HepG2 (cell line): ENCODE results near the gene TM9SF2. TPM values are rescaled to one million over a fixed set of nuclear protein-coding genes. Genes with fewer than 3 reads are reported as not detected.

Experiments used
- ATF2 ChIP-seq: sonication (generic); formaldehyde crosslinking; IDR thresholded peaks from 2 replicates; pipeline ENCODE4 v1.4.0; 2020; ENCODE audit warnings: missing genetic modification reagents
- BCL6 ChIP-seq: IDR thresholded peaks from 2 replicates; pipeline ENCODE4 v1.6.1; 2016; ENCODE audit warnings: missing genetic modification reagents, missing compliant biosample characterization
- CREB1 ChIP-seq, 2 experiments: fragments of 450-650 bp in 1 of 2; IDR thresholded peaks; 2 replicates each; pipeline ENCODE4 v1.6.1; 2016 to 2017; ENCODE audit warnings: control low read depth in 1 of 2, mild to moderate bottlenecking in 1 of 2, missing compliant biosample characterization in 1 of 2, missing genetic modification characterization in 1 of 2
- CREM ChIP-seq, 2 experiments: sonication (generic) in 1 of 2; formaldehyde crosslinking in 1 of 2; IDR thresholded peaks; 2 replicates each; pipeline versions ENCODE4 v1.4.0 to v1.6.1; 2016 to 2020; ENCODE audit warnings: antibody characterized with exemption in 1 of 2, mild to moderate bottlenecking in 1 of 2, missing genetic modification reagents in 1 of 2
- DRAP1 ChIP-seq: IDR thresholded peaks from 2 replicates; pipeline ENCODE4 v1.6.1; 2016; ENCODE audit warnings: missing genetic modification reagents, missing compliant biosample characterization
- ESRRA ChIP-seq: sonication (generic); formaldehyde crosslinking; IDR thresholded peaks from 2 replicates; pipeline ENCODE4 v1.5.1; 2020; ENCODE audit warnings: mild to moderate bottlenecking, low read depth, missing genetic modification reagents
- FOXA3 ChIP-seq: IDR thresholded peaks from 2 replicates; pipeline ENCODE4 v1.6.1; 2016; ENCODE audit warnings: missing genetic modification reagents, missing compliant biosample characterization
- GATAD2A ChIP-seq: IDR thresholded peaks from 2 replicates; pipeline ENCODE4 v1.6.1; 2016
- HNF4A ChIP-seq: sonication (generic); formaldehyde crosslinking; IDR thresholded peaks from 2 replicates; pipeline ENCODE4 v1.4.0; 2020; ENCODE audit warnings: missing genetic modification reagents
- JUNB ChIP-seq: sonication (generic); formaldehyde crosslinking; IDR thresholded peaks from 2 replicates; pipeline ENCODE4 v1.8.0; 2022; ENCODE audit warnings: missing genetic modification reagents, mild to moderate bottlenecking, borderline replicate concordance
- JUND ChIP-seq: sonication (generic); formaldehyde crosslinking; IDR thresholded peaks from 2 replicates; pipeline ENCODE4 v1.8.0; 2022; ENCODE audit warnings: mild to moderate bottlenecking, missing genetic modification reagents
- KLF16 ChIP-seq, 2 experiments: sonication (generic) in 1 of 2; formaldehyde crosslinking in 1 of 2; IDR thresholded peaks; 2 replicates each; pipeline versions ENCODE4 v1.6.1 to v1.8.0; 2016 to 2023; ENCODE audit warnings: missing genetic modification reagents in 2 of 2, missing compliant biosample characterization in 1 of 2
- NCOR1 ChIP-seq: fragments of 200-600 bp; sonication (generic); IDR thresholded peaks from 2 replicates; pipeline ENCODE4 v1.7.0; 2017; ENCODE audit warnings: antibody characterized with exemption, low read length, borderline replicate concordance
- PATZ1 ChIP-seq: sonication (generic); formaldehyde crosslinking; IDR thresholded peaks from 2 replicates; pipeline ENCODE4 v1.4.0; 2020; ENCODE audit warnings: missing genetic modification reagents
- PAXIP1 ChIP-seq: sonication (generic); formaldehyde crosslinking; conservative IDR thresholded peaks from 2 replicates; pipeline ENCODE4 v1.4.0; 2020; ENCODE audit warnings: mild to moderate bottlenecking, missing genetic modification reagents, moderate library complexity
- RXRA ChIP-seq: sonication (generic); formaldehyde crosslinking; IDR thresholded peaks from 2 replicates; pipeline ENCODE4 v1.5.1; 2020; ENCODE audit warnings: missing genetic modification reagents
- SALL1 ChIP-seq: sonication (generic); formaldehyde crosslinking; IDR thresholded peaks from 2 replicates; pipeline ENCODE4 v1.8.0; 2022; ENCODE audit warnings: mild to moderate bottlenecking, missing genetic modification reagents
- SMAD3 ChIP-seq: sonication (generic); formaldehyde crosslinking; IDR thresholded peaks from 2 replicates; pipeline ENCODE4 v1.4.0; 2020; ENCODE audit warnings: missing genetic modification reagents
- SOX6 ChIP-seq, 2 experiments: fragments of 450-650 bp in 1 of 2; sonication (generic) in 1 of 2; formaldehyde crosslinking in 1 of 2; IDR thresholded peaks; 2 replicates each; pipeline versions ENCODE4 v1.4.0 to v1.6.1; 2017 to 2020; ENCODE audit warnings: antibody characterized with exemption in 1 of 2, mild to moderate bottlenecking in 1 of 2, missing genetic modification reagents in 1 of 2
- TEF ChIP-seq: sonication (generic); formaldehyde crosslinking; IDR thresholded peaks from 2 replicates; pipeline ENCODE4 v1.5.0; 2020; ENCODE audit warnings: missing genetic modification reagents
- ZFX ChIP-seq: sonication (generic); formaldehyde crosslinking; IDR thresholded peaks from 2 replicates; pipeline ENCODE4 v1.4.0; 2020; ENCODE audit warnings: mild to moderate bottlenecking, low read depth, missing genetic modification reagents, moderate library complexity
- ZNF263 ChIP-seq: sonication (generic); formaldehyde crosslinking; IDR thresholded peaks from 2 replicates; pipeline ENCODE4 v1.4.0; 2020; ENCODE audit warnings: missing genetic modification reagents
- ZNF557 ChIP-seq: sonication (generic); formaldehyde crosslinking; IDR thresholded peaks from 2 replicates; pipeline ENCODE4 v1.4.0; 2020; ENCODE audit warnings: missing genetic modification reagents
- polyA plus RNA-seq, 8 experiments: library from polyadenylated mRNA; depleted of rRNA in 3 of 8; stranded (reverse) in 7 of 8; unstranded in 1 of 8; fragments of >200 nt; fragmentation: Illumina TruSeq in 4 of 8; extraction: Trizol in 4 of 8; gene quantifications; 2 replicates each; pipeline versions ENCODE4 v1.2.1 to v1.2.3, GENCODE V29; 2011 to 2016; ENCODE audit warnings: low read depth in 4 of 8, missing spikeins in 1 of 8, mixed read lengths in 1 of 8; ENCODE audit not compliant: insufficient read depth in 1 of 8
- total RNA-seq, 5 experiments: library from RNA; depleted of rRNA; stranded (reverse); fragments of >200 nt; fragmentation: Illumina TruSeq; extraction: Trizol; gene quantifications; 2 replicates each; pipeline ENCODE4 v1.2.3, GENCODE V29; 2016; ENCODE audit warnings: low read depth in 1 of 5

The TM9SF2 gene
- total and polyA plus RNA-seq, 2 of the 13 experiments (the other 11 are each of a cell fraction or from before 2014, with no cell fraction given), result 94.1 to 123 TPM

GRCh38 chr13:99559560-99559959 lies 58.3 kb downstream of the TM9SF2 start (continued):
- TF ChIP-seq ATF2, result peak; percentile 78
- no peak for TF ChIP-seq ZNF557 (CRISPR knock-in tag)
- peak; percentile 74 for TF ChIP-seq FOXA3
- no peak for TF ChIP-seq CREB1 (IDR thresholded peaks at IDR 0.05)
- TF ChIP-seq CREB1 (CRISPR knock-in tag; IDR thresholded peaks at IDR 0.05), result peak; percentile 58
- peak; percentile 49; the same call in 1 of the 2 replicates for TF ChIP-seq JUND (CRISPR knock-in tag)
- TF ChIP-seq TEF, result peak; percentile 90
- TF ChIP-seq CREM (IDR thresholded peaks at IDR 0.05), result peak; percentile 43; the same call in 1 of the 2 replicates
- TF ChIP-seq CREM (CRISPR knock-in tag; IDR thresholded peaks at IDR 0.05), result no peak
- TF ChIP-seq GATAD2A (CRISPR knock-in tag), result peak; percentile 92
- no peak for TF ChIP-seq ZFX (CRISPR knock-in tag)
- TF ChIP-seq JUNB, result no peak
- peak; percentile 74; the same call in 1 of the 2 replicates for TF ChIP-seq SALL1 (CRISPR knock-in tag)
- TF ChIP-seq SMAD3, result peak; percentile 40; the same call in 1 of the 2 replicates
- TF ChIP-seq ZNF263 (CRISPR knock-in tag), result peak; percentile 95
- 0 out of 4 replicates have a peak, but pooled peaks of 1 of the 2 experiments have one; percentile 29 for TF ChIP-seq KLF16 (CRISPR knock-in tag; IDR thresholded peaks at IDR 0.05)
- peak; percentile 21 for TF ChIP-seq PATZ1 (CRISPR knock-in tag)
- no peak for TF ChIP-seq SOX6 (IDR thresholded peaks at IDR 0.05)
- peak; percentile 53; the same call in 1 of the 2 replicates for TF ChIP-seq SOX6 (CRISPR knock-in tag; IDR thresholded peaks at IDR 0.05)
- peak; percentile 57 for TF ChIP-seq BCL6 (CRISPR knock-in tag)
- TF ChIP-seq ESRRA (CRISPR knock-in tag), result 0 out of 2 replicates have a peak, but pooled peaks have one; percentile 46
- TF ChIP-seq DRAP1 (CRISPR knock-in tag), result 0 out of 2 replicates have a peak, but pooled peaks have one; percentile 28
- peak; percentile 79 for TF ChIP-seq HNF4A (CRISPR knock-in tag)
- peak; percentile 78; the same call in 1 of the 2 replicates for TF ChIP-seq RXRA (CRISPR knock-in tag)
- TF ChIP-seq NCOR1, result peak; percentile 22; the same call in 1 of the 2 replicates
- TF ChIP-seq PAXIP1 (CRISPR knock-in tag), result peak; percentile 79
